Colonic mucosa (tissue), 4 donors: ENCODE results near the gene B4GAT1. TPM values are rescaled to one million over a fixed set of nuclear protein-coding genes. Genes with fewer than 3 reads are reported as not detected.
"Not testable (repeated sequence)": the region's sequence is repeated elsewhere in the genome, so short reads cannot be mapped to it uniquely, and the experiment has no call there.

ENCODE experiments used
- DNase-seq: peaks from one replicate; pipeline ENCODE4 v3.0.0-alpha.2; 2020
- H3K27ac ChIP-seq: fragments of 200-600 bp; one replicate; pipeline ENCODE4 v1.8.0; 2021
- H3K27me3 ChIP-seq: fragments of 200-600 bp; one replicate; pipeline ENCODE4 v1.8.0; 2021
- H3K36me3 ChIP-seq: fragments of 200-600 bp; one replicate; pipeline ENCODE4 v1.8.0; 2021
- H3K4me1 ChIP-seq: fragments of 200-600 bp; one replicate; pipeline ENCODE4 v1.8.0; 2021; ENCODE audit warnings: mild to moderate bottlenecking
- H3K4me3 ChIP-seq: fragments of 200-600 bp; one replicate; pipeline ENCODE4 v1.8.0; 2021
- H3K9ac ChIP-seq, 2 donors: one replicate each; pipeline ENCODE4 v1.7.0; 2013; ENCODE audit warnings: control low read depth in 2 of 2, low read depth in 2 of 2, low read length in 2 of 2
- H3K9me3 ChIP-seq: fragments of 200-600 bp; one replicate; pipeline ENCODE4 v1.8.0; 2021
- intact Hi-C: fragments of 100-400 bp; cut with DNase I; formaldehyde crosslinking; loops from one replicate; pipeline ENCODE4 v1.14.1; 2022
- total RNA-seq, 2 donors: library from RNA; stranded (reverse); fragmentation: NEBNext Ultra II Directional in 1 of 2; extraction: Animal tissue kit (Norgen Biotek cat#: 25700) in 1 of 2; gene quantifications; one replicate each; pipeline ENCODE4 v1.2.1, GENCODE V29; 2021
- TF ChIP-seq, protein P1 (sequence below): fragments of 200-600 bp; IDR thresholded peaks from one replicate; pipeline ENCODE4 v1.8.0; 2022; ENCODE audit warnings: antibody characterized with exemption, mild to moderate bottlenecking
- donor health status: healthy.
- donor health status: DM: no; HTN: no; CAD: no.
- donor health status: DM: no; HTN: no; CAD: no.

B4GAT1 gene
- total RNA-seq = 10 to 100 TPM; 14.2 to 20.2 TPM

- Histone ChIP-seq H3K27ac (peak within 1 kb of the TSS; percentile 87), H3K36me3 (no peaks in the 10 kb centered on the region)
- intact Hi-C loops = no loop called here
Measured at GRCh38 chr11:66347425-66348276, at the start of gene B4GAT1. Gene B4GAT1 (minus strand): TSS chr11:66347629. CDS start chr11:66347545, 84 bp downstream.

DNA sequence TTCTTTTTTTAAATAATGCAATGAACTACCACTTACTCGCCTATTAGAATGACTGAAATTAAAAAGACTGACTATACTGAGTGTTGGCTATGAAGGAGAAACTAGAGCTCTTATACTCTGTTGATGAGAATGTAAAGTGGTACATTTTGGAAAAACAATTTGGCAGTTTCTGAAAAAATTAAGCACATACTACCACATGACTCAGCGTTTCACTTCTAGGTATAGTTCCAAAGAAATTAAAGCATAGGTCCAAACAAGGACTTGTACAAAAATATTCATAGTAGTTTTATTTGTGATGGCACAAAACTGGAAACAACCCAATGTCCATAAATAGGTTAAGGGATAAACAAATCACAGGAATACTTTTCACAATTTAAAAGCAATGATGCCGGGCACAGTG lies 46.5 kb upstream of the B4GAT1 start:
- Histone ChIP-seq H3K27ac (no peak overlapping the region), H3K9me3 (no peaks in the 10 kb centered on the region), H3K36me3 (no peaks in the 10 kb centered on the region), H3K4me1 (no peaks in the 10 kb centered on the region), H3K4me3 (no peak overlapping the region), H3K9ac (no peak overlapping the region), H3K27me3 (no peaks in the 10 kb centered on the region)
- intact Hi-C loops = no loop called here
- no peak for DNase-seq
- TF ChIP-seq, protein P1, sequence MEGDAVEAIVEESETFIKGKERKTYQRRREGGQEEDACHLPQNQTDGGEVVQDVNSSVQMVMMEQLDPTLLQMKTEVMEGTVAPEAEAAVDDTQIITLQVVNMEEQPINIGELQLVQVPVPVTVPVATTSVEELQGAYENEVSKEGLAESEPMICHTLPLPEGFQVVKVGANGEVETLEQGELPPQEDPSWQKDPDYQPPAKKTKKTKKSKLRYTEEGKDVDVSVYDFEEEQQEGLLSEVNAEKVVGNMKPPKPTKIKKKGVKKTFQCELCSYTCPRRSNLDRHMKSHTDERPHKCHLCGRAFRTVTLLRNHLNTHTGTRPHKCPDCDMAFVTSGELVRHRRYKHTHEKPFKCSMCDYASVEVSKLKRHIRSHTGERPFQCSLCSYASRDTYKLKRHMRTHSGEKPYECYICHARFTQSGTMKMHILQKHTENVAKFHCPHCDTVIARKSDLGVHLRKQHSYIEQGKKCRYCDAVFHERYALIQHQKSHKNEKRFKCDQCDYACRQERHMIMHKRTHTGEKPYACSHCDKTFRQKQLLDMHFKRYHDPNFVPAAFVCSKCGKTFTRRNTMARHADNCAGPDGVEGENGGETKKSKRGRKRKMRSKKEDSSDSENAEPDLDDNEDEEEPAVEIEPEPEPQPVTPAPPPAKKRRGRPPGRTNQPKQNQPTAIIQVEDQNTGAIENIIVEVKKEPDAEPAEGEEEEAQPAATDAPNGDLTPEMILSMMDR = no peak

More at GRCh38 chr11:66347425-66348276, at the start of gene B4GAT1:
- TF ChIP-seq, protein P1 = no peak
- H3K27me3 ChIP-seq = no peaks in the 10 kb centered on the region
- peak within 1 kb of the TSS; percentile 78 for H3K4me3 ChIP-seq
- H3K9me3 ChIP-seq = no peaks in the 10 kb centered on the region
- peak; percentile 90 for DNase-seq
- peaks cover 25% of the 10 kb centered on the region for H3K4me1 ChIP-seq
- H3K9ac ChIP-seq = peak within 1 kb of the TSS; percentile 98 to 100

DNA sequence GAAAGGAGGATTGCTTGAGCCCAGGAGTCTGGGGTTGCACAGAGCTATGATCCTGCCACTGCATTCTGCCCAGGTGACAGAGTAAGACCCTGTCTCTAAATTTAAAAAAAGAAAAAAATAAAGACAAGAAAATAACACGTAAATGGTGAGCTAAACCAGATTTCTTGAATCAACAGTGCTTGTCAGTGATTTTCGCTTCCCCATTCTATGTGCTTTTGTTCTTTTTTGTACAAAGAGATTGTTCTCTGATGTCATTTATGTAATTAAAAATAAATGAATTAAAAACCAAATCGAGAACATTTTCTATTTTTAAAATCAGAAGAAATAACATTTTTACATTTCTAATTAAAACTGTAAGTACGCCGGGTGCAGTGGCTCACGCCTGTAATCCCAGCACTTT lies 43.9 kb upstream of the B4GAT1 start:
- Histone ChIP-seq H3K9me3 (no peaks in the 10 kb centered on the region), H3K4me1 (no peaks in the 10 kb centered on the region), H3K36me3 (no peaks in the 10 kb centered on the region), H3K27me3 (no peaks in the 10 kb centered on the region), H3K27ac (no peak overlapping the region), H3K9ac (no peak overlapping the region), H3K4me3 (no peak overlapping the region)
- DNase-seq = no peak
- TF ChIP-seq, protein P1 = no peak
- intact Hi-C loops = no loop called here

DNA sequence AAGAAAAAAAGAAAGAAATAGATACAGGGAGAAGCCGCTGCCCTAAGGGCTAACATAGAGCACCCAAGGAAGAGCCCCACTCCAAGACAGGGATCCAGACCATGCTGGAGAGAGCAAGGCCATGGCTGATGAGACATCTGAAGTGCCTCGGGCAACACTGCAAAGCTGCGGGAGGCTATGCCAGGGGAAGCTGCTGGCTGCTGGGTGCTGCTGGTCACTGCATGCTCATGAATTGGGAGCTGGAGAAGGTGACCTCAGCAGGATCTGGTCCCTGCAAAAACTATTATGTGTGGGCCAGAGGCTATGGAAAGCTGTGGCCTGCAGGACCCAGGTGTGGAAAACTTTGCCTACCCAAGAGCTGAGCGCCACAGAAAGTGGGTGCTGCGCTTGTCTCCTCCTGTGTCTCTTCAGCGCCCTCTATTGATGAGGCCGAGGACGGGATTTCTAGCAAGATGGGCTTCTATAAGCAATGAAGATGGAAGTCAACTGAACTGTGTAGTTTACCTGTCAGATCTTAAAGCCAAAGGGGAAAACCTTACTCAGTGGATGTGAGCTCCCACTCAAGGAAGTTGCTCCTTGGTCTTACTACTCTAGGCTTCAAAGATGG lies 41.5 kb upstream of the B4GAT1 start:
- TF ChIP-seq, protein P1 = peak; percentile 75
- H3K27ac ChIP-seq = no peak overlapping the region
- H3K27me3 ChIP-seq = no peaks in the 10 kb centered on the region
- H3K4me3 ChIP-seq = no peak overlapping the region
- H3K36me3 ChIP-seq = no peaks in the 10 kb centered on the region
- H3K4me1 ChIP-seq = no peaks in the 10 kb centered on the region
- H3K9ac ChIP-seq = no peak overlapping the region
- DNase-seq = peak; percentile 83
- no peaks in the 10 kb centered on the region for H3K9me3 ChIP-seq
- intact Hi-C loops = loop anchor here (1.0 to 5.0 kb wide), 2 partner anchors 62 to 78 kb away; no protein-coding TSS in a partner anchor

DNA sequence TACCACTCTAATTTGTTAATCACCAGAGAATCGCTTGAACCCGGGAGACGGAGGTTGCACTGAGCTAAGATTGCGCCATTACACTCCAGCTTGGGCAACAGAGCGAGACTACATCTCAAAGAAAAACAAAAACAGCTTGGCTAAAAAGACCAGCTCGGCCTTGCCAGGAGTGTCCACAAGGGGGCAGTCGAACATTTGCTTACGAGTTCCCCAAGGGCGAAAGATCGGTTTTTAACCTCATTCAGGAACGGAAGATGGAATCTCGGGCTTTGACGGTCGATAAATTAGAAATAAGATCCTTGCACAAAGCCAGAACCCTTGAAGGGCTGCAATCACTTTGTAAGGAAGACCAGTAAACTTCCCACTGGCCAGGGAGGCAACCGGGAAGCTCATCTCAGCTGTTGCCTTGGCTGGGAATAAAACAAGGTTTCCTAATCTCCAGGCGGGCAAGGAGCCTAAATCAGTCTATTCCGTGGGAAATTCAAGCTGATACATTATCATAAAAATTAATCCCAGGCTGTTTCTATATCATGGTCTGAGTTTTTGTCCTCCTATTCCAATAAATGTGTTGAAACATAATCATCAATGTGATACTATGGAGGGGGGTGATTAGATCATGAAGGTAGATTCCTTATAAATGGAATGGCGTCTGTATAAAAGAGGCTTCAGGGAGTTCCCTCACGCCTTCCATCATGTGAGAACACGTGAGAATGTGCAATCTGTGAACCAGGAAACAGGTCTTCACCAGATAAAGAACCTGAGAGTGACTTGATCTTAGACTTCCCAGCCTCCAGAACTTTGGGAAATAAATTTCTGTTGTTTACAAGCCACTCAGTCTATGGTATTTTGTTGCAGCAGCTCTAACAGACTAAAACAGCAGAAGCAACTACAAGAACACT lies 39.0 kb upstream of the B4GAT1 start:
- Histone ChIP-seq H3K36me3 (no peaks in the 10 kb centered on the region), H3K4me1 (no peaks in the 10 kb centered on the region), H3K4me3 (no peak overlapping the region), H3K9me3 (no peaks in the 10 kb centered on the region), H3K27me3 (no peaks in the 10 kb centered on the region), H3K27ac (no peak overlapping the region), H3K9ac (peak overlapping the region in 1 of 2 donors; percentile 59)
- intact Hi-C loops = loop anchor here (5.0 kb wide), 1 partner anchor 59 kb away; no protein-coding TSS in a partner anchor
- TF ChIP-seq, protein P1 = peak; percentile 94
- peak; percentile 92 for DNase-seq

- H3K4me1 ChIP-seq, H3K4me3 ChIP-seq, H3K9ac ChIP-seq, DNase-seq, H3K27ac ChIP-seq, H3K36me3 ChIP-seq, H3K9me3 ChIP-seq, H3K27me3 ChIP-seq, intact Hi-C loops: not testable (repeated sequence)
Measured at GRCh38 chr11:66384316-66384715, 36.9 kb upstream of the B4GAT1 start.

DNA sequence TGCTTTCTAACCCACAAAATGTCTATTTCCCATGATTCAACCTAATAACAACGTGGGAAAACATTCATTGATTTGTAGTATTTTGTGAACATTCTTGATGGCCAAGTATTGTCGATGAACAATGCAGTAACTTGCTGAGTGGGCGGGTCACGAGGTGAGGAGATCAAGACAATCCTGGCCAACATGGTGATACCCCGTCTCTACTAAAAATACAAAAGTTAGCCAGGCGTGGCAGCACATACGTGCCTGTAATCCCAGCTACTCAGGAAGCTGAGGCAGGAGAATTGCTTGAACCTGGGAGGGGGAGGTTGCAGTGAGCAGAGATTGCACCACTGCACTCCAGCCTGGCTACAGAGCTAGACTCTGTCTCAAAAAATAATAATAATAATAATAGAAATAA lies 32.8 kb upstream of the B4GAT1 start:
- intact Hi-C loops, H3K27ac ChIP-seq, H3K36me3 ChIP-seq, H3K27me3 ChIP-seq, H3K9me3 ChIP-seq, H3K9ac ChIP-seq, DNase-seq, H3K4me3 ChIP-seq, H3K4me1 ChIP-seq: not testable (repeated sequence)
